NB4 (cell line): Measurements from ENCODE around the gene ZDHHC1.

Experiments used
- DNase-seq: peaks from one replicate; pipeline ENCODE4 v3.0.0; 2010; ENCODE audit warnings: low read depth
- H3K4me3 ChIP-seq: one replicate; pipeline ENCODE4 v1.5.1; 2011; ENCODE audit warnings: mild to moderate bottlenecking, low read depth, low read length, moderate library complexity
- CTCF ChIP-seq: IDR thresholded peaks from one replicate; pipeline ENCODE4 v1.5.1; 2012; ENCODE audit warnings: low read depth, low read length
- MAX ChIP-seq: IDR thresholded peaks from 2 replicates; pipeline ENCODE4 v1.6.1; 2011; ENCODE audit warnings: low read depth, low read length
- MYC ChIP-seq: IDR thresholded peaks from 2 replicates; pipeline ENCODE4 v1.6.1; 2011; ENCODE audit warnings: low read depth, low read length
- POLR2A ChIP-seq: IDR thresholded peaks from 2 replicates; pipeline ENCODE4 v1.6.1; 2011; ENCODE audit warnings: mild to moderate bottlenecking; ENCODE audit not compliant: insufficient read length; ENCODE audit errors: extremely low read depth

Gene ZDHHC1

DNA sequence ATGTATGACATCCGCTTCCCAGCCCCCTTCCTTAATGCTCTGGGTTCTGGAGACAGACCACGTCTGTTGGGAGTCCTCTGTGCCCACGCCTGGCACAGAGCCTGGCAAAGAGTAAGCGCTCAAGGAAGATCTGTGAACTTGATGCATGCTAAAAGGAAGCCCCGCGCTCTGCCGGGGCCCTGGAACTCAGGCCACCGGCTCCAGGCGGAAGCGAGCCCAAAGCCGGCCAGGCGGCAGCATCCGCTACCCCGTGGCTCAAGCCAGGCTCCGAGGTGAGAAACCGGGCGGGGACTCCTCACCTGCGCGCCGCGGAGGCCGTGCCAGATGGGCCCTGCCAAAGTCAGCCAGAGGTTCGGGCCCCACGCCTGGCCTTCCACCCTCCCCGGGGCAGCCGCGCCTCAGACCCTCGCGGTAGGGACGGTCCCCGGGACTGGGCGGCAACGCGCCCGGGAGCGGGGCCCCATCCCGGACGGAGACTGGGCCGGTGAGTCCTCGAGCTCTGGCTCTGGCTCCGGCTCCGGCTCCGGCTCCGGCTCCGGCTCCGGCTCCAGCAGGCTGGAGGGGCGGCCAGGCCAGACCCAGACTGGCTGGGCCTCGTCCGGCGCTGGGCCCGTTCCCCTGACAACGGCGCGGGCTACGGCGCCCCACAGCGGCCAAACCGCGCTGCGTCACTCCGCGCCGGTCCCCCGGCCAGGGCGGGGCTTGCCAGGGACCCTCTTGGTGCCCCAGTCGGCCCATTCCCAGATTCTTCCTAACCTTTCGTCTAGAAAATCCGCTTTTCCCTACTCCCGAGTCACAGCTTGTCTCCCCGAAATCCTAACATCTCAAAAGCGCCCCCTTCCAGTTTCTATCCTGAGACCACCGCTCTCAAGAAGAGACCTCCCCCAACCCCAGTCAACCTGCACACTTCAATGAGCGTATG lies at the start of gene ZDHHC1:
ZDHHC1 (minus strand) TSS at position 606 of the 922 bp plus-strand sequence. CDS start 8,702 bp downstream, outside the sequence.
- no peak for DNase-seq
- no peak within 1 kb of the TSS for H3K4me3 ChIP-seq
- TF ChIP-seq CTCF = peak; percentile 27
- TF ChIP-seq POLR2A = no peak
- TF ChIP-seq MAX = no peak
- TF ChIP-seq MYC = no peak

DNA sequence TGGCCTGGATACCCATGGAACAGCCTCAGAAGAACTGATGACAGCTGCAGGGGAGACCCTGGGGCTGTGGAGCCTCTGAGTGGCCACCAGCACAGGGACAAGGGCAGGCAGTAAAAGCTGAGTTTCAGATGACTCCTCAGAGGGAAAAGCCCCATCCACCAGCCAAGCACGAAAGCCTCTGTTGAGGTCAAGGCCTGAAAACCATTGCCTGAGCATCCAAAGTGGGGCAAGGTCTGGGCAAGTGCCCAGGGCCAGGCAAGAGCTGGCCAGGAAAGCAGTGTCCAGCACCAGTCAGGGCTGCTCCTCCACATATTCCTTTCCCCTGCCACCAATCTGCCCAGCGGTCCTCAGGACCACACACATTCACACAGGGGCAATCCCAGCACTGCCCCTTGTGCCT lies 48.3 kb upstream of the ZDHHC1 start:
- no peak for TF ChIP-seq MAX
- TF ChIP-seq CTCF = no peak
- TF ChIP-seq POLR2A = no peak
- no peak for TF ChIP-seq MYC
- H3K4me3 ChIP-seq = no peak overlapping the region
- DNase-seq = no peak

DNA sequence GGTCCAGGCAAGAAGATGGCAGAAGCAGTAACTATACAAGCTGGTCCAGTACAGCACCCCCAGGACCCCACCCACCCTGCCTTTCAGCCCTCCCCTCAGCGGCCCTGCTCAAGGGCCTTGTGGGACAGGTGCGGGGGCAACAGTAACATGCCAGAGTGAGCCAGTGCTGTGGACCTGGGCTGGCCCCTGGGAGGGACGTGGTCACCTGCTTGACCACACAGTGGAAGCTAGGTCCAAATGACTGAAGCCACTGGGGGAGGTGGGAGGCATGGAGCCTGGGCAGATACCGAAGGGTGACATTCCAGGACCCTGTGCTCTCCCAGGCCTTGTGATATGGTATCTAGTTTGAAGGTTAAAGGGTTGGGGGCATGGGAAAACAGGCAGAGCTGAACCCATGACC lies 47.4 kb upstream of the ZDHHC1 start:
- H3K4me3 ChIP-seq = no peak overlapping the region
- DNase-seq = no peak
- TF ChIP-seq MAX (no peak), MYC (no peak), CTCF (no peak), POLR2A (no peak)

- H3K4me3 ChIP-seq = no peak overlapping the region
- no peak for TF ChIP-seq POLR2A
- no peak for TF ChIP-seq MAX
- TF ChIP-seq MYC = no peak
- no peak for TF ChIP-seq CTCF
- DNase-seq = no peak
These were observed 46.8 kb upstream of the ZDHHC1 start for GRCh38 chr16:67463059-67463458.

GRCh38 chr16:67462279-67462655 lies 46.0 kb upstream of the ZDHHC1 start:
- H3K4me3 ChIP-seq = no peak overlapping the region
- TF ChIP-seq MYC (no peak), CTCF (no peak), MAX (no peak), POLR2A (no peak)
- DNase-seq = no peak
